ES-I3 (cell line): ENCODE results near the gene GGTLC3.
"Not testable (repeated sequence)": the region's sequence is repeated elsewhere in the genome, so short reads cannot be mapped to it uniquely, and the experiment has no call there.

Experiments
- H3K36me3 ChIP-seq: 2 replicates; pipeline ENCODE4 v1.6.1; 2013; ENCODE audit warnings: mild to moderate bottlenecking, low read length, control low read depth, moderate library complexity; ENCODE audit not compliant: insufficient read depth
- H3K4me1 ChIP-seq: 2 replicates; pipeline ENCODE4 v1.6.1; 2013; ENCODE audit warnings: mild to moderate bottlenecking, control low read depth, low read length; ENCODE audit not compliant: insufficient read depth
- H3K9ac ChIP-seq: 2 replicates; pipeline ENCODE4 v1.6.1; 2013; ENCODE audit warnings: low read depth, mild to moderate bottlenecking, low read length, moderate library complexity
- H3K9me3 ChIP-seq: 2 replicates; pipeline ENCODE4 v1.6.1; 2013; ENCODE audit warnings: mild to moderate bottlenecking, low read length, moderate library complexity; ENCODE audit not compliant: control insufficient read depth, insufficient read depth

Gene GGTLC3

GRCh38 chr22:18529416-18530145 is 11.6 kb upstream of the GGTLC3 start:
- H3K9me3 ChIP-seq, H3K9ac ChIP-seq, H3K4me1 ChIP-seq, H3K36me3 ChIP-seq: not testable (repeated sequence)

- not testable (repeated sequence) for H3K4me1 ChIP-seq, H3K9me3 ChIP-seq, H3K36me3 ChIP-seq, H3K9ac ChIP-seq
Measured at GRCh38 chr22:18528597-18529415, 10.8 kb upstream of the GGTLC3 start.

- H3K4me1 ChIP-seq, result not testable (repeated sequence)
Measured at GRCh38 chr22:18527752-18528596, 10.0 kb upstream of the GGTLC3 start, which contains the start of gene TMEM191B. TMEM191B (plus strand) TSS chr22:18527802; CDS start chr22:18527981, 179 bp downstream.

GRCh38 chr22:18523328-18523727 is 5.4 kb upstream of the GGTLC3 start:
- not testable (repeated sequence) for H3K9me3 ChIP-seq, H3K4me1 ChIP-seq, H3K9ac ChIP-seq, H3K36me3 ChIP-seq

More at GRCh38 chr22:18527752-18528596, 10.0 kb upstream of the GGTLC3 start, which contains the start of gene TMEM191B:
- not testable (repeated sequence) for H3K36me3 ChIP-seq, H3K9me3 ChIP-seq, H3K9ac ChIP-seq

GRCh38 chr22:18522762-18523161 is 4.8 kb upstream of the GGTLC3 start:
- not testable (repeated sequence) for H3K9ac ChIP-seq, H3K36me3 ChIP-seq

GRCh38 chr22:18513454-18513853 is 4.5 kb downstream of the GGTLC3 start:
- not testable (repeated sequence) for H3K36me3 ChIP-seq, H3K9ac ChIP-seq, H3K9me3 ChIP-seq, H3K4me1 ChIP-seq

More at GRCh38 chr22:18522762-18523161, 4.8 kb upstream of the GGTLC3 start:
- not testable (repeated sequence) for H3K9me3 ChIP-seq, H3K4me1 ChIP-seq

GRCh38 chr22:18512378-18512777 is 5.6 kb downstream of the GGTLC3 start:
- not testable (repeated sequence) for H3K9me3 ChIP-seq, H3K9ac ChIP-seq, H3K4me1 ChIP-seq, H3K36me3 ChIP-seq

- not testable (repeated sequence) for H3K4me1 ChIP-seq, H3K9me3 ChIP-seq, H3K36me3 ChIP-seq, H3K9ac ChIP-seq
Measured at GRCh38 chr22:18511327-18511726, 6.6 kb downstream of the GGTLC3 start.

- H3K36me3 ChIP-seq, H3K9me3 ChIP-seq, H3K9ac ChIP-seq, H3K4me1 ChIP-seq: not testable (repeated sequence)
Measured at GRCh38 chr22:18496227-18496626, 21.7 kb downstream of the GGTLC3 start.
